ENCODE results near the gene ENAM.

Gene ENAM, protein sequence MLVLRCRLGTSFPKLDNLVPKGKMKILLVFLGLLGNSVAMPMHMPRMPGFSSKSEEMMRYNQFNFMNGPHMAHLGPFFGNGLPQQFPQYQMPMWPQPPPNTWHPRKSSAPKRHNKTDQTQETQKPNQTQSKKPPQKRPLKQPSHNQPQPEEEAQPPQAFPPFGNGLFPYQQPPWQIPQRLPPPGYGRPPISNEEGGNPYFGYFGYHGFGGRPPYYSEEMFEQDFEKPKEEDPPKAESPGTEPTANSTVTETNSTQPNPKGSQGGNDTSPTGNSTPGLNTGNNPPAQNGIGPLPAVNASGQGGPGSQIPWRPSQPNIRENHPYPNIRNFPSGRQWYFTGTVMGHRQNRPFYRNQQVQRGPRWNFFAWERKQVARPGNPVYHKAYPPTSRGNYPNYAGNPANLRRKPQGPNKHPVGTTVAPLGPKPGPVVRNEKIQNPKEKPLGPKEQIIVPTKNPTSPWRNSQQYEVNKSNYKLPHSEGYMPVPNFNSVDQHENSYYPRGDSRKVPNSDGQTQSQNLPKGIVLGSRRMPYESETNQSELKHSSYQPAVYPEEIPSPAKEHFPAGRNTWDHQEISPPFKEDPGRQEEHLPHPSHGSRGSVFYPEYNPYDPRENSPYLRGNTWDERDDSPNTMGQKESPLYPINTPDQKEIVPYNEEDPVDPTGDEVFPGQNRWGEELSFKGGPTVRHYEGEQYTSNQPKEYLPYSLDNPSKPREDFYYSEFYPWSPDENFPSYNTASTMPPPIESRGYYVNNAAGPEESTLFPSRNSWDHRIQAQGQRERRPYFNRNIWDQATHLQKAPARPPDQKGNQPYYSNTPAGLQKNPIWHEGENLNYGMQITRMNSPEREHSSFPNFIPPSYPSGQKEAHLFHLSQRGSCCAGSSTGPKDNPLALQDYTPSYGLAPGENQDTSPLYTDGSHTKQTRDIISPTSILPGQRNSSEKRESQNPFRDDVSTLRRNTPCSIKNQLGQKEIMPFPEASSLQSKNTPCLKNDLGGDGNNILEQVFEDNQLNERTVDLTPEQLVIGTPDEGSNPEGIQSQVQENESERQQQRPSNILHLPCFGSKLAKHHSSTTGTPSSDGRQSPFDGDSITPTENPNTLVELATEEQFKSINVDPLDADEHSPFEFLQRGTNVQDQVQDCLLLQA

DNA sequence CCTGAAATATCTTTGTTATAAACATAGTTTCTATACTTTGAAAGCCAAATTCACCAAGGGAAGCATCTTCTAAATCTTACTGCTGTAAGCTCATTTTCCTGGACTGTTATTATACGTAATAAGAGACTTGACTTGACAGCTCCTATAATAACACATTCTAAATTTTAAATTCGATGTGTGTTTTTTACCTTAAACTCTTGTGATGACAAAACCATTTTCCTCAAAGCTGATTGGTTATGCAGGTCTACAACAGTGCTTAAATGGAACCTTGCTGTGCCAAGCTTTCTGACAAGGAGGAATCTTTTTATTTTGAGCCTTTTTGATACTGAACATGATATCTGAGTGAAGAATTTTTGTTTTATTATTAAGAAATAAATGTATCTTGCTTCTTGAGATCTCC, at the start of gene ENAM:
Gene ENAM (plus strand): TSS at position 301 of the 400 bp plus-strand sequence. CDS start 757 bp downstream, outside the sequence.
- no peak for TF ChIP-seq CTCF (IDR thresholded peaks at IDR 0.05; ENCODE audit: borderline replicate concordance, insufficient read depth, low read depth, low read length)
- no peak within 1 kb of the TSS for H3K4me3 ChIP-seq (ENCODE audit: low read depth, low read length)

DNA sequence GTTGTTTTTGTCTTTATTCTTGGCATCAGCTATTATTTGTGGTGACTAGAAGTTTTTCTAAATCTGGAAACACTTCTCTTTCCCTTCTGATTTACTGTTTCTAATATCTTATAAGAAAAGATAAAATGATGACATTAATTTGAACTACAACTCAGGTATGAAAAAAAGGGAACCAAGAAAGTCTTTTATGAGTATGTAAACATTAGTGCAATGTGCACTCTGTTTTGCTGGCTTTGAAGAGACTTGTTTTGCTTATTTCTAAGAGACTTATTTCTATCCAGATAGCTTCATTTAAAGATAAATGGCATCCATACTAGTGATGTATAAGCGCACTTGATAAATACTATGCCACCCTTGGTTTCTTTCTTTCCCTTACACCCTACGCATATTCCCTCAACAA, 46.6 kb upstream of the ENAM start:
- no peak for TF ChIP-seq CTCF (IDR thresholded peaks at IDR 0.05; ENCODE audit: borderline replicate concordance, insufficient read depth, low read depth, low read length)
- no peak overlapping the region for H3K4me3 ChIP-seq (ENCODE audit: low read depth, low read length)

- no peak overlapping the region for H3K4me3 ChIP-seq (ENCODE audit: low read depth, low read length)
- no peak for TF ChIP-seq CTCF (IDR thresholded peaks at IDR 0.05; ENCODE audit: borderline replicate concordance, insufficient read depth, low read depth, low read length)
Measured at GRCh38 chr4:70583952-70584834, 44.4 kb upstream of the ENAM start.

DNA sequence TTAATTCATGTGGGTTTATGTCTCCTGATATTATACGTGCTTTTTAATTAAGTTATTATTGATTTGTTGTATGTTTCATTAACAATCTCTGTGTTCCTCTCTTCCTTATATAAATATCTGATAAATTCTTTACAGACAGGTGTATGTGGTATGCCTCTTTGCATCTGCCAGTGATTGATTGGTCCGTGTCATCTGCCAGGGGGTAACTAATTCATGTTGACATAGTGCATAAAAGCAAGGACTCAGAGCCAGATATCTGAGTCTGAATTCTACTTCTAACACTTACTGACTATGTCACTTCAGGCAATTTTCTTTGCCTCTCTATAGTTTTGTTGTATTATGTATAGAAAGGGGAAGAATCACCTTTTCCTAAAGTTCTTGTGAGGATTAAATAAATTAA, 41.7 kb upstream of the ENAM start:
- TF ChIP-seq CTCF (IDR thresholded peaks at IDR 0.05; ENCODE audit: borderline replicate concordance, insufficient read depth, low read depth, low read length): no peak
- H3K4me3 ChIP-seq (ENCODE audit: low read depth, low read length): no peak overlapping the region

DNA sequence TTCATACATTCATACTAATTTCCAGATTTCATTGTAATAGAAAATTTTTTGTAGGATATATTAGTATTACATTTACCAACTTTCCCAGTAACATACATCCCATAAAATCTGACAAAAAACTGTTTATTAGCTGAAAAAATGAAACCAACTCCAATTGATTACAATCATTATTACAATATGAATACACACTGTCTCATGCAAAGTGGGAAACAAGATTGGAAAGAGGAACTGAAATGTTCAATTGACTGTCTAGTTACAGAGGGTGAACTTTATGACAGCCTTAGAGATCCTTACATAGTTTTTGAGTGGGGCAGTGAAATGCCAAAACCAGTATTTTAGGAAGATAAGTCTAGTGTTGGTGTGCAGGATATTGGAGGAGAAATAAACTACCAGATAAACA, 38.8 kb upstream of the ENAM start:
- TF ChIP-seq CTCF (IDR thresholded peaks at IDR 0.05; ENCODE audit: borderline replicate concordance, insufficient read depth, low read depth, low read length): no peak

DNA sequence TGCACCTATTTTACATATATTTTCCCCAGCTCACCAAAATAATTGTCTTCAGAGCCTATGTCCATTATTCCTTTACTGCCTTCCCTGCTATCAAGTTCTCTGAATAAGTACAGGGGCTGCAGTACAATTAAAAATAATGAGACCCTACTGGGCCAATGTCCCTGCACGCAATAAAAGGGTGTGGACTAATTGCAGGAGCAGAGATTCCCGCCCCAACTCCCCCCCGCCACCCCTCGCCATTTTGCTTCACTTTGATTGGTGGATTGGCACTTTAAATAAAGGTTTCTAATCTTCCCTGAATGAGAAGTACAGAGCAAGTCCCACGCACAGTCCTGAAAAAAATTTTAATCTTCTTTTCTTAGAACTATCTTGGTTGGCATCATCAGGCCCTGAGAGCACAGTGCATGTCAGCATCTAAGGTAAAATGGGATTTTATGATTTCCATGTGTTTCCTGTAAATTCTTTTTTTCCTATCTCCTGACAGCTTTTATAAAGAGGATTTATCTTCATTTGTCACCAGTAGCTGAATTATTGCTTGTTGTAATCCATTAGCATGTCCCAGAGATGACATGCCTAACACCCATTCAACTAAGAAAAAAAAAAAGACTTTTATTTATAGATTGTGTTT, 36.5 kb upstream of the ENAM start, which contains the start of gene AMBN:
Gene AMBN (plus strand): TSS at position 302 of the 628 bp plus-strand sequence. CDS start 103 bp downstream, at position 405.
- TF ChIP-seq CTCF (IDR thresholded peaks at IDR 0.05; ENCODE audit: borderline replicate concordance, insufficient read depth, low read depth, low read length): no peak
- H3K4me3 ChIP-seq (ENCODE audit: low read depth, low read length): no peak within 1 kb of the TSS

More for the DNA sequence above, 38.8 kb upstream of the ENAM start:
- no peak overlapping the region for H3K4me3 ChIP-seq (ENCODE audit: low read depth, low read length)

Data from GM12875 (cell line).